GM19463 (cell line): ENCODE data around the gene NPNT.

Experiments
- ATAC-seq: cut with Tn5 transposase; IDR thresholded peaks from one replicate; pipeline ENCODE4 v1.9.1; 2021; ENCODE audit warnings: mild to moderate bottlenecking, moderate library complexity; ENCODE audit not compliant: unreplicated experiment

Gene NPNT

GRCh38 chr4:105912633-105913032, 17.4 kb downstream of the NPNT start:
- ATAC-seq, result no peak

- ATAC-seq, result no peak
Observed at GRCh38 chr4:105917171-105917685, 22.0 kb downstream of the NPNT start.

GRCh38 chr4:105921301-105921700, 26.0 kb downstream of the NPNT start:
- no peak for ATAC-seq

- no peak for ATAC-seq
Observed at GRCh38 chr4:105923497-105924238, 28.4 kb downstream of the NPNT start.

GRCh38 chr4:105924341-105924740, 29.1 kb downstream of the NPNT start:
- no peak for ATAC-seq

GRCh38 chr4:105930698-105931097, 35.4 kb downstream of the NPNT start:
- no peak for ATAC-seq

GRCh38 chr4:105933083-105933482, 37.8 kb downstream of the NPNT start:
- ATAC-seq, result no peak

- ATAC-seq, result no peak
Observed at GRCh38 chr4:105934386-105934785, 39.1 kb downstream of the NPNT start.

- no peak for ATAC-seq
Observed at GRCh38 chr4:105936901-105937300, 41.6 kb downstream of the NPNT start.

GRCh38 chr4:105937759-105938158, 42.5 kb downstream of the NPNT start:
- no peak for ATAC-seq

GRCh38 chr4:105943234-105943633, 48.0 kb downstream of the NPNT start:
- ATAC-seq, result no peak

- ATAC-seq, result no peak
Observed at GRCh38 chr4:105944540-105944939, 49.3 kb downstream of the NPNT start.

- ATAC-seq, result no peak
Observed at GRCh38 chr4:105946771-105947170, 51.5 kb downstream of the NPNT start.

GRCh38 chr4:105950701-105951100, 55.4 kb downstream of the NPNT start:
- no peak for ATAC-seq

- ATAC-seq, result no peak
Observed at GRCh38 chr4:105951198-105951597, 55.9 kb downstream of the NPNT start.

- ATAC-seq, result no peak
Observed at GRCh38 chr4:105952591-105952990, 57.3 kb downstream of the NPNT start.

- no peak for ATAC-seq
Observed at GRCh38 chr4:105956569-105956968, 61.3 kb downstream of the NPNT start.

GRCh38 chr4:105957680-105958079, 62.4 kb downstream of the NPNT start:
- ATAC-seq, result no peak

GRCh38 chr4:105963461-105964400, 68.5 kb downstream of the NPNT start:
- no peak for ATAC-seq

GRCh38 chr4:105965183-105965800, 70.0 kb downstream of the NPNT start:
- no peak for ATAC-seq

- no peak for ATAC-seq
Observed at GRCh38 chr4:105966051-105966450, 70.8 kb downstream of the NPNT start.
